Ectodermal cell (in vitro differentiated cells): ENCODE measurements around the gene CYP26C1.

Experiments used
- H3K27ac ChIP-seq: 2 replicates; pipeline ENCODE4 v1.7.0; 2013; ENCODE audit warnings: mild to moderate bottlenecking, low read depth, low read length; ENCODE audit not compliant: insufficient read depth, poor library complexity, severe bottlenecking
- H3K27me3 ChIP-seq: 2 replicates; pipeline ENCODE4 v1.7.0; 2013; ENCODE audit warnings: mild to moderate bottlenecking, low read length; ENCODE audit not compliant: insufficient read depth, control insufficient read depth, poor library complexity, severe bottlenecking
- H3K36me3 ChIP-seq: one replicate; pipeline ENCODE4 v1.7.0; 2013; ENCODE audit warnings: low read length; ENCODE audit not compliant: control insufficient read depth, insufficient read depth
- H3K4me1 ChIP-seq: one replicate; pipeline ENCODE4 v1.7.0; 2013; ENCODE audit warnings: low read length; ENCODE audit not compliant: control insufficient read depth, insufficient read depth
- H3K4me3 ChIP-seq: 2 replicates; pipeline ENCODE4 v1.7.0; 2013; ENCODE audit warnings: low read depth, low read length, control low read depth; ENCODE audit not compliant: insufficient read depth
- H3K9me3 ChIP-seq: 2 replicates; pipeline ENCODE4 v1.7.0; 2013; ENCODE audit warnings: mild to moderate bottlenecking, low read length, moderate library complexity; ENCODE audit not compliant: control insufficient read depth
- WGBS, 2 experiments: methylation state at CpG; one replicate each; pipeline ENCODE4 v1.1.7; 2013; ENCODE audit warnings: missing lambda C conversion rate in 2 of 2; 5-methylcytosine and 5-hydroxymethylcytosine counted together

CYP26C1 gene

GRCh38 chr10:93115661-93116383 is 55.2 kb downstream of the CYP26C1 start:
- 82 to 88% methylated on average over 3 to 4 of the region's 4 CpGs for WGBS, 2 experiments
- Histone ChIP-seq H3K9me3 (no peaks in the 10 kb centered on the region), H3K27ac (no peak overlapping the region), H3K4me3 (no peak overlapping the region), H3K27me3 (no peaks in the 10 kb centered on the region), H3K36me3 (no peaks in the 10 kb centered on the region), H3K4me1 (no peaks in the 10 kb centered on the region)
